Measurements from ENCODE around the gene LBR.

GRCh38 chr1:225366552-225366951, 61.3 kb downstream of the LBR start:
- no peak for TF ChIP-seq POLR2A (IDR thresholded peaks at IDR 0.05)
- TF ChIP-seq POLR2AphosphoS5 (IDR thresholded peaks at IDR 0.05; ENCODE audit: insufficient read depth in 1 of 2, low read depth in 1 of 2): no peak
